ENCODE measurements around the gene ADISSP.
A peak's percentile ranks its signal among the peaks of the same experiment; 100 is the strongest.
"Not testable (repeated sequence)": the region's sequence is repeated elsewhere in the genome, so short reads cannot be mapped to it uniquely, and the experiment has no call there.

ADISSP gene

GRCh38 chr20:3797592-3798372 is 30.2 kb upstream of the ADISSP start:
- peak; percentile 64 for DNase-seq (ENCODE audit: low spot score)

GRCh38 chr20:3797226-3797545 is 29.6 kb upstream of the ADISSP start:
- DNase-seq (ENCODE audit: low spot score): no peak

GRCh38 chr20:3796477-3797225 is 29.1 kb upstream of the ADISSP start:
- no peak for DNase-seq (ENCODE audit: low spot score)

DNA sequence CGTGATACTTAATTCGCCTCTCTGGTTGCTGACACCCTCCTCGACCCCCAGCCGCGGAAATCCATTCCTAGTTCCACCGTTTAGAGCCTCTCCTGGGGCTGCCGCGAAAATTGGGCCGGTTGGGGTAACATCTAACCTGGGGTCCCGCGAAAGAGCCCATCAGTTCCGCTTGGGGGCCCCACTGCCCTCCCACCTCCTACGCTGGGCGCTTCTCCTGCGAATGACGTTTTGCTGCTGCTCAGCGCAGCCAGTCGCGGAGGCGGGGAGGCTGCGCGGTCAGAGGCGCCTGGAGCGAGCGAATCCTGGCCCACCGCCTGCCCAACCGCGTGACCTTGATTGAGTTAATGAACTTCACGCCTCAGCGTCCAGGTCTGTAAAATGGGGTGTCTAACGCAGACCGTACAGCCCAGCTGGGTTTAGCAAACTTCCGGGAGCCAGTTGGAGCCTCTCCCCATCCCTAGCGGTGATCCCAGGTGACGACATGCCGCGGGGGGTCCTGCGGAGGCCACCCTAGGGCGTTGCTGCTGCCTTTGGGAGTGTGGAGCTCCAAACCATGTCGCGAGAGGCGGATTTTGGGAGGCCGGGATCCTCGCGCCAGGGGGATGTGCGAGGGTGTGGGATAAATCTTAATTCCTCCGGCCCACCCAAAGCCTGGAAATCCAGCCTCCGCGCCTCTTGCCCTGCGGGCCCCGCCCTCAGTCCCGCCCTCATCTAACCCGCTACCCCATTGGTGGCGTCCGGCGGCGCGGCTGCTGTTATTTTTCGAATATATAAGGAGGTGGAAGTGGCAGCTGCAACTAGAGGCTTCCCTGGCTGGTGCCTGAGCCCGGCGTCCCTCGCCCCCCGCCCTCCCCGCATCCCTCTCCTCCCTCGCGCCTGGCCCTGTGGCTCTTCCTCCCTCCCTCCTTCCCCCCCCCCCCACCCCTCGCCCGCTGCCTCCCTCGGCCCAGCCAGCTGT is 28.2 kb upstream of the ADISSP start, which contains the start of gene CDC25B:
TSS of gene CDC25B (plus strand) at position 800 of the 958 bp plus-strand sequence. CDS start 222 bp downstream, outside the sequence.
- peak; percentile 88 for DNase-seq (ENCODE audit: low spot score)

DNA sequence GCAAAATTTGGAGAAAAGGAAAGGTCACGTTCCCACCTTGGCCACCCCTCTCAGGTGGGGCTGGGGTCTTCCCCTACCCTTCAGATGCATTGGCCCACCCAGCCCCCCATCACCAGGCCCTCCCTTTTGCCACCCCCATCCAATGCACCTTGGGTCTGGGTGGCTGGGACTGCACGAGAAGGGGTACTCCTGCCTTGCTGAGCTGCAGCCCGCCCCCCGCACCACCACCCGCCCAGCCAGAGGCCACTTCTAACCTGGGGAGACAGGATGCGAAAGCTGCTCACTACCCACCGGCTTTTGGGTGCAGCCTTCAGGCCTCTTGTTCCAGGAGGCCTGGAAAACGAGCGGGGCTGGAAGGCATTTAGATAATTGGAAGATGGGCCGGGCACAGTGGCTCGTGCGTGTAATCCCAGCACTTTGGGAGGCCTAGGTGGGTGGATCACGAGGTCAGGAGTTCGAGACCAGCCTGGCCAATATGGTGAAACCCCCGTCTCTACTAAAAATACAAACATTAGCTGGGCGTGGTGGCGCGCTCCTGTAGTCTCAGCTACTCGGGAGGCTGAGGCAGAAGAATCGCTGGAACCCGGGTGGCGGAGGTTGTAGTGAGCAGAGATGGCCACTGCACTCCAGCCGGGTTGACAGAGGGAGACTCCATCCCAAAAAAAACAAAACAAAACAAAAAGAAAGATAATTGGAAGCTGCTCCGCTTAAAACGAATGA is 27.3 kb upstream of the ADISSP start:
- no peak for DNase-seq (ENCODE audit: low spot score)

DNA sequence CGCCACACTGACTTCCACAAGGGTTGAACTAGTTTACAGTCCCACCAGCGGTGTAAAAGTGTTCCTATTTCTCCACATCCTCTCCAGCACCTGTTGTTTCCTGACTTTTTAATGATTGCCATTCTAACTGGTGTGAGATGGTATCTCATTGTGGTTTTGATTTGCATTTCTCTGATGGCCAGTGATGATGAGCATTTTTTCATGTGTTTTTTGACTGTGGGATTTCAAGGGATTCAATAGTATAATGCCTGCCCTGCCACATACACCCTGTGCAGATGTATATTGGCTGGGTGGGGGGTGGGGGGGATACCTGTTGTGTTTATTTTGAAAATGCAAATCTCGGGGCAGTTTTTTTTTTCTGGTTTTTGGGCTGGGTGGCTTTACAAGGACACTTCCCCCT is 26.6 kb upstream of the ADISSP start:
- not testable (repeated sequence) for DNase-seq (ENCODE audit: low spot score)

DNA sequence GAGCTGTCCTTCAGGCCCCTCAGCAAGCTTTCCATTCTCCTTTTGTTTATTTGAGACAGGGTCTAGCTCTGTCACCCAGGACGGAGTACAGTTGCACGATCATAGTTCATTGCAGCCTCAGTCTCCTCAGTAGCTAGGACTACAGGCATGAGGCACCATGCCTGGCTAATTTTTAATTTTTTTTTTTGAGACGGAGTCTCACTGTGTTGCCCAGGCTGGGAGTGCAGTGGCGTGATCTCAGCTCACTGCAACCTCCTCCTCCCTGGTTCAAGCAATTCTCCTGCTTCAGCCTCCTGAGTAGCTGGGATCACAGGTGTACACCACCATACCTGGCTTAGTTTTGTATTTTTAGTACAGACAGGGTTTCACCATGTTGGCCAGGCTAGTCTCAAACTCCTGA is 21.6 kb upstream of the ADISSP start:
- not testable (repeated sequence) for DNase-seq (ENCODE audit: low spot score)

- DNase-seq (ENCODE audit: low spot score): no peak
These were observed 21.2 kb upstream of the ADISSP start for GRCh38 chr20:3788685-3789155.

DNA sequence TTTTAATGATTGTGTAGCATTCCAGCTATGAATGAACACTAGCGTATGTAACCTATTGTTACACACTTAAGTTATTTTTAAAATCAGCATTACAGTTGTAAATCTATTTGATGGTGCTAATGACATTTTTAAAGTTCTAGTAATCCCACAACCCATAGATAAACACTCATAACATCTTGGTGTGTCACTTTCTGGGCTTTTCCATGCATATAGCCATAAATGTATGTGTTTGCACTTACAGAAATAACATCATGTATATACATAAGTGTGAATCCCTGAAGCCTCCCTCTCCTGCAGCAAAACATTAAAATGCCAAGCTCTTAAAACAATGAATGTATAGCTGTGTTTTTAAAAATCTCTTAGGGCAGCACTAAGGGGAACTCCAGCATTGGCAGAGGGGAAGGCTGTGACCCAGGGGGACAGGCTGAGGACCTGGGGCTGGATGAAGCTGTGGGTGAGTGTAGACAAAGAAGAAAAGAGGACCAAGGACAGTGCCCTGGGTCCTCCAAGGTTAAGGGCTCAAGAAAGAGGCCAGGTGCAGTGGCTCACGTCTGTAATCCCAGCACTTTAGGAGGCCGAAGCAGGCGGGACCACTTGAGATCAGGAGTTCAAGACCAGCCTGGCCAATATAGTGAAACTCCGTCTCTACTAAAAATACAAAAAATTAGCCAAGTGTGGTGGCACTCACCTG is 19.9 kb upstream of the ADISSP start:
- no peak for DNase-seq (ENCODE audit: low spot score)

DNA sequence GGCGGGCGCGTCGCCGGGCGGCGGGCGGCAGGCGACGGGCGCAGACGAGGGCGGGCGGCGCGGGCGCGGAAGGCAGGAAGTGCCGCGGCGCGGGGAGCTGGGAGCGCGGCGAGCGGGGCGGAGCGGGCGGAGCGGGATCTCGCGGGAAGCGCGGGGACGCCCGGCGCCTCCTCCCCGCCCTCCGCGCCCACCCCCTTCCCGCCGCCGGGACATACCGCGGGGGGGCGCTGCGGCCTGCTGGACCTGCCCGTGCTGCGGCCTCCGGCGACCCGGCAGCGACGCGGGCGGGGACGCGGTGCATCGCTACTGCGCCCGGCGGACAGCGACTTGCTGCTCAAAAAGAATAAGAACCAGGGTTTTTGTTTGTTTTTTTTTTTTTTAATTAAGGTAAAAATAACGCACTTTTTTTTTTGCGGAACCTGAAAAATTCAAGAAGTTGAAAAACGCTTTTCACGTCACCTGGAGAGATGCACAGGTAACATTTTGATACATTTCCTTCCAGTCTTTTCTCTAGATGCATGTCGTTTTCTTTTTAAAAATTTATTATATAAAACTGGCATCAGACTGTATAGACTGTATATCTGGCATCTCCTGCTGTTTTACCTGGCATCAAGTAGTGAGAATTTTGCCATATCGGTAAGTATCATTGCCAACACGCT is 19.2 kb upstream of the ADISSP start, which contains the start of gene CENPB:
TSS of gene CENPB (minus strand) at position 76 of the 659 bp plus-strand sequence. CDS start 257 bp downstream, outside the sequence.
- peak; percentile 92 for DNase-seq (ENCODE audit: low spot score)

DNA sequence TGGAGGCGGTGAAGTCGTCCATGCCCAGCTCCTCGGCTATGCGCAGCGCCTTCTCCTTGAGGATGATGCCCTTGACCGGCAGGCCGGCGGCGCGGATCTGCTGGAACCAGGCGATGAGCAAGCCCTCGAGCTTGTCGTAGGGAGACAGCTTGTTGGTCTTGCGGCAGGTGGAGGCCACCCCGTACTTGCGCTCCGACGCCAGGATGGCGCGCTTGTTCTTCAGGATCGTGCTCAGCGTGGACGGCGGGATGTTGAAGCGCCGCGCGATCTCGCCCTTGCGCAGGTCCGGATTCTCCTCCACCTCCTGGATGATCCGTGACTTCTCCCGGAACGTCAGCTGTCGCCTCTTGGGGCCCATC is 18.6 kb upstream of the ADISSP start:
- peak; percentile 30 for DNase-seq (ENCODE audit: low spot score)

DNA sequence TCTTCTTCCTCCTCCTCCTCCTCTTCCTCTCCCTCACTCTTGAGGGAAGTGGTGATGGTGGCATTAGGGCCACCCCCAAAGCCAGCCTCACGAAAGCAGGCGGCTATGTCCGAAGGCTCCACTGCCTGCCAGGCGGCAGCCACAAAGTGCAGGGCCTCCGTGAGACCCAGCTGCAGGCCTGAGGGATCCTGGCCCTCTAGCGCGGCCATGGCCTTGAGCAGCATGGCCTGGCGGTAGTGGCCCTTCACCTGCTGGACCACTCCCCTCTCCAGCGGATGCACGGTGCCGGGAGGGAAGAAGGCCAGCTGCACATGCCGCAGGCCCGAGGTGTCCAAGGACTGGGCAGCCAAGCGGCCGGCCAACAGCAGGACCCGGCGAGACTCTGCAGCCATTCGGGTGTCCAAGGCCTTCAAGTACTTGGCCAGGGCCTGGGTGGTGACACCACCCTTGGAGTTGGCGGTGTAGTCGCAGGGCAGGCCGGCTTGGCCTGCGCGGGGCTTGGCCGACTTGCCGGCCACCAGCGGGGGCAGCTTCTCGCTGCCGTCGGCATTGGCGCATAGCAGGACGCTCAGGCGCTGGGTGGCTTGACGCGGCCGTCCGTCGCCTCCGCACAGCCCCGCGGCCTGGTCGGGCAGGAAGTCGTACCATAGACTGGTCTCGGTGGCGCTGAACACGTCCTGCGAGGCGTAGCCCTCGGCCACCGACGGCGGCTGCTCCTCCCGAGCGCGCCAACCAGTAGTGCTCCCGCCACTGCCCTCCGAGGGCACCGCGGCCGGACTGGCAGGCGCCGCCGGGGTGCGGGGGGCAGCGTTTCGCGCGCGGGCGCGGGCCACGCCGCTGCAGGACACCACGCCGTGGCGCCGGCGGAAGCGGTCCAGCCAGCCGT is 17.9 kb upstream of the ADISSP start:
- no peak for DNase-seq (ENCODE audit: low spot score)

DNA sequence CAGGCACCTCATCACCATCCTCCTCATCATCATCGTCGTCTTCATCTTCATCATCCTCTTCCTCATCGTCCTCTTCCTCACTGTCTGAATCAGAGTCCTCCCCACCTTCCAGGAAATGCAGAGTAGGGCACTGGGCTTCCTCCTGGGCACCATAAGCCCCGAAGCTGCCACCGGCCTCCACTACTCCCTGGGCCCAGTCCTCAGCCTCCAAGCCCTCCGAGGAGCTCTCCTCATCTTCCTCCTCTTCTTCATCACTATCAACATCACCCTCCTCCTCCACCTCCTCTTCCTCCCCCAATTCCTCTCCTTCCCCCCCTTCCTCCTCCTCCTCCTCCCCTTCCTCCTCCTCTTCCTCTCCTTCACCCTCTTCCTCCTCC is 17.3 kb upstream of the ADISSP start:
- no peak for DNase-seq (ENCODE audit: low spot score)

- no peak for DNase-seq (ENCODE audit: low spot score)
These were observed 16.8 kb upstream of the ADISSP start for GRCh38 chr20:3784216-3784853.

DNA sequence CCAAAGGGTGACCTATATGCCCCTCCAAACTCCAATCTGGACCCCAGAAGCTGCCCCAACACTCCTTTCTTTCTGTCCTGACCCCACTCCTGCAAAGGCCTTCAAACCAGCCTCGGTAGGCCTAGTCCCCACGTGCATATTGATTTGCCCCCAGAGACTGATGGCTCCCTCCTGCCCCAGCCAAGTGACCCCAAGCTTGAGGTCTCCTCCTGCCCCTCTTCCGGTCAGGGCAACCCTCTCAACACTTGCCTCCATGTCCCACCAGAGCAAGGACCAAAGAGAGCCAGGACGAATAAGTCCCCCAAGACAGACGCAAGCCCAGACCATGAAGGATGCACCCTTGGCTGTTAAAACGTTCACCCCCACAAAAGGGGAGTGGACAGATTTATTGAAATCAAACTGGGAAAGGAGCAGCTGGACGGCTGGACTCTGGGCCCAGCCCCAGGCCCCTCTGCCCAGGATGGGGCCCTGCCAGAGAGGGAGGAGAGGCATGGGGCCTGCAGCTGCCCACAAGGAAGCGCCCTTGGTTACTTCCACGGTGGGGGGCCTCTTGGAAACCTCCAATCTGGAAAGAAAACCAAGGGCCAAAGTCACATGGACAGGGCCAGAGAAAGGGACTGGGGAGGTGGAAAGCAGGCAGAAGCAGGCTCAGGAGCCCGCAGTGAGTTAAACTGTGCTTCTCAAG is 16.1 kb upstream of the ADISSP start:
- no peak for DNase-seq (ENCODE audit: low spot score)

DNA sequence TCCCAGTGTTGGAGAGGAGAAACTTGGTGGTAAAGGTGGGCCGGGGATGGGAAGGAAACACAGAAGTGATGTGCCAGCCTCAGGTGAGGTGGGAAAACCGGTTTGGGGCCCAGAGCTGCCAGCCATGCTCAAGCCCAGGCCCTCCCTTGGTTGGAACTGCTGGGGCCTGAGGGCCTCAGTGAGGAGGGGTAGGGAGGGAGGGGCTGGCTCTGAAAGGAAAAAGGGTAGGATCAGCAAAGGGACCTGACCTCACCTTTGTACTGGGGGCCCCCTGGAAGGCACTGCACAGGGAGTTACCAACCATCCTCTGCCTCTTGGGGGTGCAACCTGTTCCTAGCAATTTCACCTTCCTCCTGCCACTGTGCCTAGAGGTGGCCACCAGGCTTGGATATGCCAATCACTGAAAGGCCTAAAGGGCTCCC is 15.5 kb upstream of the ADISSP start:
- DNase-seq (ENCODE audit: low spot score): no peak

DNA sequence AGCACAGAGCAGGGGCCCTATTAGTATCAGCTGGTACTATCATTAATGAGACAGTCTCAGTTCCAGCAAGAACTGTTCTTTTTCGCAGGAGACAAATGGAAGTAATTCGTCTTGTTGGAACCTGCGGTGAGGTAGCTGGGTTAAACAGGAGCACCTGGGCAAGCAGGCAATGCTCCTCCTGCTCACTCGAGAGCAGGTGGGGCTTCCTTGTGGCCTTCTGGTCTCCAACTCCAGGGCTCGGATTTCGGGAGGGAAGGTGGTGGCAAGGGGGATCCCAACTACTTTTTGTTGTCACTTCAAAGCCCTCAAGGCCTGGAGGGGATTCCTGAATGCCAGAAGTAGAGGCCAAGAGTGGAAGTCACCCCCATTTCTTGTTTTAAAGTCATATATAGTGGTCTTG is 15.0 kb upstream of the ADISSP start:
- no peak for DNase-seq (ENCODE audit: low spot score)
